Kidney (tissue), 14 donors: ENCODE measurements around the gene IFI16. TPM values are rescaled to one million over a fixed set of nuclear protein-coding genes. Genes with fewer than 3 reads are reported as not detected.

ENCODE experiments used
- DNase-seq, 5 donors: peaks; one replicate each; pipeline ENCODE4 v3.0.0-alpha.2; 2013 to 2020
- FAIRE-seq: peaks from 2 replicates; lab custom pipeline; 2012; peaks lifted over from hg19 to GRCh38; lab: Jason Lieb, UNC
- H3K27ac ChIP-seq, 2 donors: one replicate each; pipeline ENCODE4 v1.7.0; 2013; ENCODE audit warnings: low read depth in 2 of 2, low read length in 2 of 2, inconsistent platforms in 1 of 2
- H3K27me3 ChIP-seq: one replicate; pipeline ENCODE4 v1.7.1; 2013; ENCODE audit warnings: low read length, inconsistent platforms; ENCODE audit not compliant: control insufficient read depth, insufficient read depth
- H3K36me3 ChIP-seq, 3 donors: one replicate each; pipeline versions ENCODE4 v1.7.0 to v1.7.1; 2013; ENCODE audit warnings: low read length in 3 of 3, control low read depth in 1 of 3, inconsistent platforms in 1 of 3; ENCODE audit not compliant: insufficient read depth in 3 of 3, control insufficient read depth in 2 of 3
- H3K4me1 ChIP-seq, 3 donors: one replicate each; pipeline versions ENCODE4 v1.7.0 to v1.7.1; 2013; ENCODE audit warnings: low read length in 3 of 3, inconsistent platforms in 1 of 3, low read depth in 1 of 3; ENCODE audit not compliant: control insufficient read depth in 2 of 3, insufficient read depth in 2 of 3
- H3K4me3 ChIP-seq, 3 donors: one replicate each; pipeline versions ENCODE4 v1.7.0 to v1.8.1; 2013; ENCODE audit warnings: low read length in 3 of 3, control low read depth in 1 of 3, inconsistent platforms in 1 of 3
- H3K9ac ChIP-seq, 3 donors: one replicate each; pipeline versions ENCODE4 v1.7.0 to v1.7.1; 2013; ENCODE audit warnings: low read length in 3 of 3, control low read depth in 1 of 3, inconsistent platforms in 1 of 3
- H3K9me3 ChIP-seq, 3 donors: one replicate each; pipeline versions ENCODE4 v1.7.0 to v1.7.1; 2013; ENCODE audit warnings: low read length in 3 of 3, control low read depth in 1 of 3, inconsistent platforms in 1 of 3; ENCODE audit not compliant: control insufficient read depth in 2 of 3, insufficient read depth in 1 of 3
- intact Hi-C: fragments of 100-400 bp; cut with DNase I; formaldehyde crosslinking; loops from one replicate; pipeline ENCODE4 v1.11.1; 2022
- polyA plus RNA-seq: library from polyadenylated mRNA; stranded (reverse); fragments of 350-450 nt; fragmentation: Illumina TruSeq; extraction: RNeasy Lipid Tissue Mini Kit (QIAGEN cat#74804); gene quantifications from one replicate; pipeline ENCODE4 v1.2.3, GENCODE V29; 2014; ENCODE audit warnings: low read depth, low replicate concordance; ENCODE audit not compliant: insufficient read depth
- total RNA-seq: library from RNA; stranded (reverse); fragmentation: NEBNext Ultra II Directional; extraction: Animal tissue kit (Norgen Biotek cat#: 25700); gene quantifications from one replicate; pipeline ENCODE4 v1.2.1, GENCODE V29; 2021
- TF ChIP-seq, protein P1 (sequence below): IDR thresholded peaks from 3 replicates; pipeline ENCODE4 v1.5.1; 2012; ENCODE audit warnings: mild to moderate bottlenecking, moderate library complexity, borderline replicate concordance; ENCODE audit not compliant: insufficient read depth; ENCODE audit errors: extremely low read depth
- donor health status: control.
- donor health status: control.
- donor health status: control.
- donor health status: control.
- donor health status: control.
- donor health status: DM: yes; HTN: yes; CAD: no.
- donor health status: Normal renal cell carcinoma (clear cell type).

Gene IFI16
- total and polyA plus RNA-seq, 2 donors from 2014 or later, result 30.0 to 91.8 TPM

DNA sequence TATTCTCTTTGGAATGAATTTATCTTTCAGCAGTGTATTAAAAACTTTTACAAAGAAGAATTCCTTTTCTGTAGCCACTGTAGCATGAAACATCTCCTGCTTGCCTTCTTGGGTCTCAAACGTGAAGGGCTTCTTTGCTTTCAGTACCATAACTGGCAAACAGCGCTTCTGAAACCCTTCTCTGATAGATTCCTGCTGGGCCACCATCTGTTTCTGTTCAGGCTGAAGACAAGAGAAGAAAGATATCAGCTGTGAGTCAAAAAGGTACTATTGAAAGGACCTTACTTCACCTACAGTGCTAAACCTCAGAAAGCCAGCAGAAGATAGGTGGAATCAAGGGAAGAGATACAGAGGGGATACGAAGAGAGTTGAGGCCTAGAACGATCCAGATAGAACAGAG lies 56.4 kb downstream of the IFI16 start:
- Histone ChIP-seq H3K9ac (no peak overlapping the region), H3K27me3 (no peaks in the 10 kb centered on the region), H3K9me3 (no peaks in the 10 kb centered on the region), H3K4me3 (no peak overlapping the region), H3K27ac (no peak overlapping the region), H3K36me3 (no peaks in the 10 kb centered on the region), H3K4me1 (no peaks in the 10 kb centered on the region)
- TF ChIP-seq, protein P1, sequence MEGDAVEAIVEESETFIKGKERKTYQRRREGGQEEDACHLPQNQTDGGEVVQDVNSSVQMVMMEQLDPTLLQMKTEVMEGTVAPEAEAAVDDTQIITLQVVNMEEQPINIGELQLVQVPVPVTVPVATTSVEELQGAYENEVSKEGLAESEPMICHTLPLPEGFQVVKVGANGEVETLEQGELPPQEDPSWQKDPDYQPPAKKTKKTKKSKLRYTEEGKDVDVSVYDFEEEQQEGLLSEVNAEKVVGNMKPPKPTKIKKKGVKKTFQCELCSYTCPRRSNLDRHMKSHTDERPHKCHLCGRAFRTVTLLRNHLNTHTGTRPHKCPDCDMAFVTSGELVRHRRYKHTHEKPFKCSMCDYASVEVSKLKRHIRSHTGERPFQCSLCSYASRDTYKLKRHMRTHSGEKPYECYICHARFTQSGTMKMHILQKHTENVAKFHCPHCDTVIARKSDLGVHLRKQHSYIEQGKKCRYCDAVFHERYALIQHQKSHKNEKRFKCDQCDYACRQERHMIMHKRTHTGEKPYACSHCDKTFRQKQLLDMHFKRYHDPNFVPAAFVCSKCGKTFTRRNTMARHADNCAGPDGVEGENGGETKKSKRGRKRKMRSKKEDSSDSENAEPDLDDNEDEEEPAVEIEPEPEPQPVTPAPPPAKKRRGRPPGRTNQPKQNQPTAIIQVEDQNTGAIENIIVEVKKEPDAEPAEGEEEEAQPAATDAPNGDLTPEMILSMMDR, result no peak
- DNase-seq, result no peak
- intact Hi-C loops, result no loop called here
- no peak for FAIRE-seq

DNA sequence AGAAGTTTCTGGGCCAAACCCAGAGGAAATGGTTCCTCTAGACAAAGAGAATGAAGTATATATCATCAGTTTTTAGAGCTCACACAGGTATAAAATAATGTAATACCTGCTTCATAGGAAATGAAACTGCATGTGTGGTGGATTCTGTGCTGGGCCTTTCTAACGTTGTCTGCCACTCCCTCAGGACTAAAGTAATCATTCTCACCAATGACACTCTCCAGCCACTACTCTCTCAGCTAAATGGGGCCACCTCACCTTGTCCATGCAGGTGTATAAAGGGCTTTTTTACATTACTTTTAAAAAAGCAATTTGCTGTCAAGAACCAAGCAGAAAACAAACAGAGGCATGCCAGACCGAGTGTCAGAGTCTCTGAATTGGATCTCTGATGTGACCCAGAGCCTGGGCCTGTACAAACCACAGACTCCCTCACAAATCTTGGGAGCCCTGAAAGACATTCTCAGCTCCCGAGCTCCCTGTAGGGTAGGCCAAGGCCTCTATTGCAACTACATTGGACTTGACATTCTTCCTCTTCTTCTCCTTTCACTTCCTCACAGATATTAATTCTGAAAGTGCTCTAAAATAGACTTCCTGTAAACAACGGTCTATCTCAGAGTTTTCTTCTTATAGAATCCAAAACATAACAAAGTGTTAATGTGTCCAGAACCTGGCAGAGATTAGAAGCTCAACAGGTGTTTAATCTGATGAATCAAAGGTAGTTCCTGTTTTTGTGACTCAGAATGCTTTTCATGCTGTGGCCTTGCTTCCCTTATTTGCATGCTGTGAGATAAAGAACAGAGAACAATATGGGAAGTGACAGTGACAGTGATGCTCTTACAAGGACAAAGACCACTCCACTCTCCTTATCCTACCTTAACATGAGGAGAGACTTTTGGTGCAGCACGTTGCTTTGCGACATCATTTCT lies 58.3 kb downstream of the IFI16 start:
- intact Hi-C loops, result no loop called here
- H3K4me3 ChIP-seq, result no peak overlapping the region
- no peaks in the 10 kb centered on the region for H3K27me3 ChIP-seq
- no peaks in the 10 kb centered on the region for H3K9me3 ChIP-seq
- no peaks in the 10 kb centered on the region for H3K4me1 ChIP-seq
- no peak for DNase-seq
- TF ChIP-seq, protein P1, result no peak
- H3K36me3 ChIP-seq, result no peaks in the 10 kb centered on the region
- FAIRE-seq, result no peak
- H3K9ac ChIP-seq, result no peak overlapping the region
- no peak overlapping the region for H3K27ac ChIP-seq

DNA sequence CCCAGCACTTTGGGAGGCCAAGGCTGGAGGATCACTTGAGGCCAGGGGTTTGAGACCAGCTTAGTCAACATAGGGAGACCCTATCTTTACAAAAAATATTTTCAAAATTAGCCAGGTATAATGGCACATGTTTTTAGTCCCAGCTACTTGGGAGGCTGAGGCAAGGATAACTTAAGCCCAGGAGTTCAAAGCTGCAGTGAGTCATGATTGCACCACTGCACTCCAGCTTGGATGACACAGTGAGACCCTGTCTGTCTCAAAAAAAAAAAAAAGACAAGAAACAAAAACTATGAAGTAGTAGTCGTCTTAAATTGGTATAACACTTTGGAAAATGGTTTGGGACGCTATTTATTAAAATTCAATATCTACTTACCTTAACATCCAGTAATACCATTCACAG lies 59.2 kb downstream of the IFI16 start:
- no peaks in the 10 kb centered on the region for H3K36me3 ChIP-seq
- no peaks in the 10 kb centered on the region for H3K27me3 ChIP-seq
- intact Hi-C loops, result no loop called here
- no peak for DNase-seq
- FAIRE-seq, result no peak
- TF ChIP-seq, protein P1, result no peak
- H3K4me3 ChIP-seq, result no peak overlapping the region
- H3K4me1 ChIP-seq, result no peaks in the 10 kb centered on the region
- no peak overlapping the region for H3K27ac ChIP-seq
- no peak overlapping the region for H3K9ac ChIP-seq
- no peaks in the 10 kb centered on the region for H3K9me3 ChIP-seq
